SK-N-SH treated with all-trans-retinoic acid at 6 μM for 48 hours (cell line): ENCODE results near the gene NCAM2.

ENCODE experiments used
- ATAC-seq: fragments of 200-7000 bp; cut with Tn5 transposase; 3 replicates; pipeline ENCODE4 v1.9.1; 2020; ENCODE audit warnings: mild to moderate bottlenecking, moderate library complexity
- ARNTL ChIP-seq: fragments of 450-650 bp; formaldehyde crosslinking; IDR thresholded peaks from 2 replicates; pipeline ENCODE4 v1.5.0; 2020; ENCODE audit warnings: low read depth, mild to moderate bottlenecking, moderate library complexity, borderline replicate concordance
- CREB5 ChIP-seq: fragments of 250-450 bp; sonication (Bioruptor Pico); IDR thresholded peaks from 2 replicates; pipeline ENCODE4 v1.5.1; 2020; ENCODE audit warnings: low read depth, mild to moderate bottlenecking, moderate library complexity
- CSDC2 ChIP-seq: fragments of 250-450 bp; sonication (Bioruptor Pico); IDR thresholded peaks from 2 replicates; pipeline ENCODE4 v1.5.0; 2020; ENCODE audit warnings: mild to moderate bottlenecking, moderate library complexity
- ESRRG ChIP-seq: fragments of 250-450 bp; sonication (Bioruptor Pico); IDR thresholded peaks from 2 replicates; pipeline ENCODE4 v1.6.1; 2021; ENCODE audit warnings: mild to moderate bottlenecking
- GLIS3 ChIP-seq: fragments of 250-450 bp; sonication (Bioruptor Pico); IDR thresholded peaks from 2 replicates; pipeline ENCODE4 v1.5.0; 2020; ENCODE audit warnings: mild to moderate bottlenecking, moderate library complexity
- ISL1 ChIP-seq: fragments of 250-450 bp; sonication (Bioruptor Pico); IDR thresholded peaks from 2 replicates; pipeline ENCODE4 v2.1.2; 2022; ENCODE audit warnings: mild to moderate bottlenecking, moderate library complexity
- OSR1 ChIP-seq: fragments of 250-450 bp; sonication (Bioruptor Pico); IDR thresholded peaks from 2 replicates; pipeline ENCODE4 v1.8.0; 2022; ENCODE audit warnings: moderate library complexity, mild to moderate bottlenecking, inconsistent platforms
- POU6F1 ChIP-seq: fragments of 250-450 bp; sonication (Bioruptor Pico); IDR thresholded peaks from 2 replicates; pipeline ENCODE4 v1.8.0; 2021; ENCODE audit warnings: low read depth, mild to moderate bottlenecking, moderate library complexity, borderline replicate concordance
- PPARA ChIP-seq: fragments of 250-450 bp; sonication (Bioruptor Pico); IDR thresholded peaks from 2 replicates; pipeline ENCODE4 v1.5.0; 2020; ENCODE audit warnings: mild to moderate bottlenecking, borderline replicate concordance
- RARB ChIP-seq: fragments of 250-450 bp; sonication (Bioruptor Pico); IDR thresholded peaks from 2 replicates; pipeline ENCODE4 v1.8.0; 2021; ENCODE audit warnings: mild to moderate bottlenecking, moderate library complexity
- SNAI2 ChIP-seq: fragments of 250-450 bp; sonication (Bioruptor Pico); IDR thresholded peaks from 2 replicates; pipeline ENCODE4 v1.5.0; 2020; ENCODE audit warnings: mild to moderate bottlenecking, moderate library complexity
- TCF4 ChIP-seq: fragments of 250-450 bp; sonication (Bioruptor Pico); IDR thresholded peaks from 2 replicates; pipeline ENCODE4 v1.8.0; 2021; ENCODE audit warnings: mild to moderate bottlenecking, moderate library complexity, borderline replicate concordance
- ZFP3 ChIP-seq: fragments of 250-450 bp; sonication (Bioruptor Pico); IDR thresholded peaks from 2 replicates; pipeline ENCODE4 v1.5.0; 2020; ENCODE audit warnings: mild to moderate bottlenecking, moderate library complexity
- ZFP30 ChIP-seq: fragments of 450-650 bp; formaldehyde crosslinking; IDR thresholded peaks from 2 replicates; pipeline ENCODE4 v1.5.0; 2022; ENCODE audit warnings: mild to moderate bottlenecking, moderate library complexity
- ZNF70 ChIP-seq: fragments of 450-650 bp; formaldehyde crosslinking; IDR thresholded peaks from 2 replicates; pipeline ENCODE4 v1.5.0; 2020; ENCODE audit warnings: mild to moderate bottlenecking, moderate library complexity
- ZNF8 ChIP-seq: fragments of 450-650 bp; formaldehyde crosslinking; IDR thresholded peaks from 2 replicates; pipeline ENCODE4 v1.5.0; 2020; ENCODE audit warnings: mild to moderate bottlenecking, moderate library complexity
- TF ChIP-seq, protein P1 (sequence below): fragments of 250-450 bp; sonication (Bioruptor Pico); IDR thresholded peaks from 2 replicates; pipeline ENCODE4 v1.8.0; 2020; ENCODE audit warnings: mild to moderate bottlenecking, moderate library complexity, borderline replicate concordance
- TF ChIP-seq, protein P2 (sequence below): fragments of 250-450 bp; sonication (Bioruptor Pico); IDR thresholded peaks from 2 replicates; pipeline ENCODE4 v1.5.1; 2021; ENCODE audit warnings: mild to moderate bottlenecking, moderate library complexity

The NCAM2 gene

DNA sequence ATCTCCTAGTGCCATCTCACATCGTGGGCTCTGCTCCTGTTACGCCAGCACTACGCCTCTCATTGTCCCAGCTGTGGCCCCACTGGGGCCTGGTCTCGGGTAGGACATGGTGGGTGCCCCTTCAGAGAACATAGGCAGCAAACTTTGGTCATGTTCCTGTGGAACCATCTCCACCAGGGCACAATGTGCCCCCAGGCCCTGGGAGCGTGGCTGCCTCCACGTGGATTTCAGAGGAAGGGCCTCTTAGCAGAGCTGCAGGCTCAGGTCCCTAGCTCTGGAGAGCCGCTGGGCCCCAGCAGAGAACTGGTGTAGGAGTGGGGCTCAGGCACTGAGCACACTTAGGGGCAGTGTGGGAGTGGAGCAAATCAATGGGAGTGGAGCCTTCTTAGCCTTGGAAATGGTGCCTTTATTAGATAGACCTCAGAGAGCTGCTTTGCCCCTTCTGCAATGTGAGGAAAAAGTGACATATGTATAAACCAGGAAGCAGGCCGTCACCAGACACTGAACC lies 460.0 kb downstream of the NCAM2 start (continued):
- no peak for TF ChIP-seq CREB5
- TF ChIP-seq TCF4 (CRISPR knock-in tag): no peak
- TF ChIP-seq, all 23 proteins: peak for 0

GRCh38 chr21:21460979-21461378 lies 462.8 kb downstream of the NCAM2 start:
- no peak for ATAC-seq
- TF ChIP-seq ISL1 (CRISPR knock-in tag) (no peak), PPARA (no peak), TCF4 (CRISPR knock-in tag) (no peak), RARB (CRISPR knock-in tag) (no peak), ARNTL (CRISPR knock-in tag) (no peak), OSR1 (CRISPR knock-in tag) (no peak), ZNF70 (CRISPR knock-in tag) (no peak)
- TF ChIP-seq, protein P1, sequence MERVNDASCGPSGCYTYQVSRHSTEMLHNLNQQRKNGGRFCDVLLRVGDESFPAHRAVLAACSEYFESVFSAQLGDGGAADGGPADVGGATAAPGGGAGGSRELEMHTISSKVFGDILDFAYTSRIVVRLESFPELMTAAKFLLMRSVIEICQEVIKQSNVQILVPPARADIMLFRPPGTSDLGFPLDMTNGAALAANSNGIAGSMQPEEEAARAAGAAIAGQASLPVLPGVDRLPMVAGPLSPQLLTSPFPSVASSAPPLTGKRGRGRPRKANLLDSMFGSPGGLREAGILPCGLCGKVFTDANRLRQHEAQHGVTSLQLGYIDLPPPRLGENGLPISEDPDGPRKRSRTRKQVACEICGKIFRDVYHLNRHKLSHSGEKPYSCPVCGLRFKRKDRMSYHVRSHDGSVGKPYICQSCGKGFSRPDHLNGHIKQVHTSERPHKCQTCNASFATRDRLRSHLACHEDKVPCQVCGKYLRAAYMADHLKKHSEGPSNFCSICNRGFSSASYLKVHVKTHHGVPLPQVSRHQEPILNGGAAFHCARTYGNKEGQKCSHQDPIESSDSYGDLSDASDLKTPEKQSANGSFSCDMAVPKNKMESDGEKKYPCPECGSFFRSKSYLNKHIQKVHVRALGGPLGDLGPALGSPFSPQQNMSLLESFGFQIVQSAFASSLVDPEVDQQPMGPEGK: no peak
- TF ChIP-seq, protein P2, sequence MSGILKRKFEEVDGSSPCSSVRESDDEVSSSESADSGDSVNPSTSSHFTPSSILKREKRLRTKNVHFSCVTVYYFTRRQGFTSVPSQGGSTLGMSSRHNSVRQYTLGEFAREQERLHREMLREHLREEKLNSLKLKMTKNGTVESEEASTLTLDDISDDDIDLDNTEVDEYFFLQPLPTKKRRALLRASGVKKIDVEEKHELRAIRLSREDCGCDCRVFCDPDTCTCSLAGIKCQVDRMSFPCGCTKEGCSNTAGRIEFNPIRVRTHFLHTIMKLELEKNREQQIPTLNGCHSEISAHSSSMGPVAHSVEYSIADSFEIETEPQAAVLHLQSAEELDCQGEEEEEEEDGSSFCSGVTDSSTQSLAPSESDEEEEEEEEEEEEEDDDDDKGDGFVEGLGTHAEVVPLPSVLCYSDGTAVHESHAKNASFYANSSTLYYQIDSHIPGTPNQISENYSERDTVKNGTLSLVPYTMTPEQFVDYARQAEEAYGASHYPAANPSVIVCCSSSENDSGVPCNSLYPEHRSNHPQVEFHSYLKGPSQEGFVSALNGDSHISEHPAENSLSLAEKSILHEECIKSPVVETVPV: no peak

DNA sequence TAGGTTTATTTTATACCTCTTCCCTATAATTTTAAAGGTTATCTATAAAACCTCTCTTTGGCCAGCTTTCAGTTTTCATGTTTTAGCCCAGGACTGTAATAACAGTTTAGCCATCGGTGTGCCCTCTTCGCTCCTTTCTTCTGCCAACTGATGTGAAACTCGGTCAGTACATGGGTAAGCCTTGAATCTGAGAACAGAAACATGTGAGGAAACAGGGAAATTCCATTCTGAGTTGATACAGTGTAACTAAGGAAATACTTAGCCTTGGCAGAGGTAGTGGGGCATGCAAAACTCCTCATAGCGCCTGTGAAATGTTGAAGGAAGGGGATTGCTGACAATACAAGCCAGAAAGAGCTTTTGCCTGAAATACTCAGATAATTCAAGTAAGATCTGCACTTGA lies 465.2 kb downstream of the NCAM2 start:
- ATAC-seq: no peak; the same call in 2 of the 3 replicates
- TF ChIP-seq CREB5 (no peak), ZFP3 (CRISPR knock-in tag) (no peak), ARNTL (CRISPR knock-in tag) (no peak), SNAI2 (CRISPR knock-in tag) (no peak), ESRRG (CRISPR knock-in tag) (no peak), POU6F1 (CRISPR knock-in tag) (no peak), ZNF8 (CRISPR knock-in tag) (no peak), GLIS3 (CRISPR knock-in tag) (no peak), TCF4 (CRISPR knock-in tag) (no peak), ZNF70 (CRISPR knock-in tag) (no peak), CSDC2 (CRISPR knock-in tag) (no peak), ZFP30 (CRISPR knock-in tag) (no peak), PPARA (no peak), ISL1 (CRISPR knock-in tag) (no peak)
- TF ChIP-seq, protein P2: no peak
- TF ChIP-seq, protein P1: no peak
